Activated CD4-positive, alpha-beta T cell treated with anti-CD3 and anti-CD28 coated beads, Interleukin-2, Interleukin-6, amounts not matched to agents 100 ng/mL and 50 ng/mL, durations not matched to agents 16 hours and 8 hours (primary cell): ENCODE data around the gene FOXO1.
"Not testable (repeated sequence)": the region's sequence is repeated elsewhere in the genome, so short reads cannot be mapped to it uniquely, and the experiment has no call there.

Experiments
- DNase-seq: peaks from one replicate; pipeline ENCODE4 v3.0.0-alpha.2; 2020

FOXO1 gene

GRCh38 chr13:40666045-40666932 lies at the start of gene FOXO1:
Gene FOXO1, minus strand, starts transcription at chr13:40666641. Its CDS starts 429 bp downstream, at chr13:40666212.
- DNase-seq, result peak; percentile 92

GRCh38 chr13:40714433-40714832 lies 48.0 kb upstream of the FOXO1 start:
- DNase-seq, result not testable (repeated sequence)

GRCh38 chr13:40706439-40706838 lies 40.0 kb upstream of the FOXO1 start:
- DNase-seq, result no peak

- no peak for DNase-seq
These were observed 31.3 kb upstream of the FOXO1 start for GRCh38 chr13:40697711-40698110.

GRCh38 chr13:40694426-40694825 lies 28.0 kb upstream of the FOXO1 start:
- no peak for DNase-seq

GRCh38 chr13:40692946-40693345 lies 26.5 kb upstream of the FOXO1 start:
- no peak for DNase-seq

GRCh38 chr13:40688781-40689180 lies 22.3 kb upstream of the FOXO1 start:
- DNase-seq, result no peak

- no peak for DNase-seq
These were observed 16.2 kb upstream of the FOXO1 start for GRCh38 chr13:40682449-40683240.

- DNase-seq, result no peak
These were observed 15.1 kb upstream of the FOXO1 start for GRCh38 chr13:40681341-40682146.

GRCh38 chr13:40680659-40681323 lies 14.3 kb upstream of the FOXO1 start:
- DNase-seq, result no peak

- DNase-seq, result no peak
These were observed 13.1 kb upstream of the FOXO1 start for GRCh38 chr13:40679480-40679985.

- no peak for DNase-seq
These were observed 10.6 kb upstream of the FOXO1 start for GRCh38 chr13:40677064-40677463.

- no peak for DNase-seq
These were observed 9.6 kb upstream of the FOXO1 start for GRCh38 chr13:40676007-40676406.

- DNase-seq, result no peak
These were observed 7.0 kb upstream of the FOXO1 start for GRCh38 chr13:40673414-40673813.

- no peak for DNase-seq
These were observed 6.4 kb upstream of the FOXO1 start for GRCh38 chr13:40672765-40673397.

GRCh38 chr13:40671956-40672764 lies 5.7 kb upstream of the FOXO1 start:
- DNase-seq, result no peak

- no peak for DNase-seq
These were observed 3.9 kb upstream of the FOXO1 start for GRCh38 chr13:40670307-40670706.

- DNase-seq, result peak; percentile 49
These were observed 1.9 kb upstream of the FOXO1 start for GRCh38 chr13:40668335-40668734.

GRCh38 chr13:40667622-40667978 lies 1.2 kb upstream of the FOXO1 start:
- DNase-seq, result no peak

- DNase-seq, result no peak
These were observed 636 bp upstream of the FOXO1 start for GRCh38 chr13:40666933-40667621.
